ENCODE measurements around the gene DNER.
"Not testable (repeated sequence)": the region's sequence is repeated elsewhere in the genome, so short reads cannot be mapped to it uniquely, and the experiment has no call there.

The DNER gene

DNA sequence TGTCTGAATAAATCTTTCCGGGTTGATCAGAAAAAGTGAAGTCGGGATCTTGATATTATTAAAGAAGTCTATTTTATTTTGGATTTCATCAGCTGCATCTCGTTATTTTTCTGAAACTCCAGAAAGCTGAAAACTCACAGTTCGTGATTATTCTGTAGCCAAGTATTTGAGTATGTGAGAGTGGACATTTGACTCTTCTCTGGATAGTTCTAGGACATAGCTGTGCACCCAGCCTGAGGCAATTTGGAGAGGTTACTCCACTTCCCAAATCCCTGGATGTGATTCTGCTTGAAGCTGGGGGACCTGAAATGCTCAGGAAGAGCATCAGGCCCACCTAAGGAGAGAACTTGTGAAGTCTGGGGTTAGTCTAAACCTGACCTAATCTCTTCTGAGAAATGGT is 325.6 kb downstream of the DNER start:
- DNase-seq = no peak

GRCh38 chr2:229387866-229388265 is 326.5 kb downstream of the DNER start:
- DNase-seq = peak in 2 of 42 donors; percentile 10 to 14
- intact Hi-C loops (cut with DNase I) = no loop called here

More for the DNA sequence above, 325.6 kb downstream of the DNER start:
- intact Hi-C loops (cut with DNase I) = no loop called here

DNA sequence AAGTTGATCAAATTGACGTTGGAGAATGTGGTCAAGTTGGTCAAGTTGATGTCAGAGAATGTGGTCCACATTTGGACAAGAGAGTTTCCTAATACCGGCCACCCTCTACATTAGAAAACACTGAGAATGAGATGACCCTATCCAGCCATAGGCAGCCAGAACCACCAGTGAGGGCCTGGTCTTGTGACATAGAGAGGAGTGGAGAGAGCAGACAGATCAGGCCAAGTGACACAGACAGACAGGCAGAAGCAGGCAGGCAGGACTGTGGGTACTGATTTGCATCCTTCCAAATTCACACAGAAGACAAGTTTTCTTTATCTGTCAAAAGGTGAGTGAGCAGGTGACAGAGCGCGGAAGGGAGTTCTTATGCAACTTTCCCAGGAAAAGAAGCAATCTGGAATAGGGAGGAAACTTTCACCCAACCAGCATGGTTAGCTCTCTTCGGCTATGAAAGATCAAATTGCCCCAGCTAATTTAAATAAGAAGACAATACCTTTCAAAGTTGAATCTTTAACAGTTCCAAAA is 334.2 kb downstream of the DNER start:
- intact Hi-C loops (cut with DNase I) = no loop called here
- DNase-seq = no peak

GRCh38 chr2:229378386-229378785 is 336.0 kb downstream of the DNER start:
- intact Hi-C loops (cut with DNase I) = no loop called here
- DNase-seq = no peak

DNA sequence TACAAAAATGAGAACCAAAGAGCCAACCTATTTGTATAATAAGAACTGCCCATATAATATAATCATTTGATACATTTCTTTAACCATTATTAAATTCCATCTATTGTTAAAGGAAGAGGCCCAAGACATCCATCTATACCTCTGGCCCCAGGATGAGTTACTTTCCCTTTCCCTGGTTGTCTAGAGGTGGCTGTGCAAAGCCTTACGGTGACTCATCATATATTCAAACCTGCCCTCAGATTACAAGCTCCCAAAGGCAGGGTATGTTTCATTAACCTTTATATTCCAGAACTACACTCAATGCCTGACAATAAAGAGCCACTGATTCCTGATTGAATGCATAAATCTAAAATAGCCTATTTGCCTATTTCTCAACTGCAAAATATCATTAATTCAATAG is 337.5 kb downstream of the DNER start:
- DNase-seq = no peak
- intact Hi-C loops (cut with DNase I) = no loop called here

DNA sequence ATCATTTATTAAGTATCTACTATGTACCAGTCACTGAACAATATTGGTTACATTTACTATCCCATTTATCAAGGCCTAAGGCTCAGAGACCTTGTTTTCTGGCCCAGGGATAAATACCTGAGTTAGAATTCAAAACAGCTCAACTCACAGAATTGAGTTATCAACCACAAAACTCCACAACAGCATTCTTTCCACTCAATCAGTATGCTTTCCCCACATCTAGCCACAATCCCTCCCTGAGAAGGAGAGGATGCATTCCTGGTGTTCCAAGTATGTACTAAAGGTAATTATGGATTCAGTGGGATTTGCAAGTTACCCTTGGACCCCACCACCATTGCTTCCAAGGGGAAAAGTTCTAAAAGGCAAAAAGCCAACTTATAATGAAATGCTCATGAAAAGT is 339.1 kb downstream of the DNER start:
- intact Hi-C loops (cut with DNase I) = no loop called here
- DNase-seq = no peak

DNA sequence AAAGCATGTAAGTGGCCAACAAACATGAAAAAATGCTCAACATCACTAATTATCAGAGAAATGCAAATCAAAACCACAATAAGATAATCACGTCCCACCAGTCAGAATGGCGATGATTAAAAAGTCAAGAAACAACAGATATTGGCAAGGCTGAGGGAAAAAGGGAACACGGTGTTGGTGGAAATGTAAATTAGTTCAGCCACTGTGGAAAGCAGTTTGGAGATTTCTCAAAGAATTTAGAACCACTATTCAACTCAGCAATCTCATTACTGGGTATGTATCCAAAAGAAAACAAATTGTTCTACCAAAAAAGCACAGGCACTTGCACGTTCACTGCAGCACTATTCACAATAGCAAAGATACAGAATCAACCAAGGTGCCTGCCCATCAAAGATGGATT is 341.0 kb downstream of the DNER start:
- intact Hi-C loops (cut with DNase I); DNase-seq: not testable (repeated sequence)

DNA sequence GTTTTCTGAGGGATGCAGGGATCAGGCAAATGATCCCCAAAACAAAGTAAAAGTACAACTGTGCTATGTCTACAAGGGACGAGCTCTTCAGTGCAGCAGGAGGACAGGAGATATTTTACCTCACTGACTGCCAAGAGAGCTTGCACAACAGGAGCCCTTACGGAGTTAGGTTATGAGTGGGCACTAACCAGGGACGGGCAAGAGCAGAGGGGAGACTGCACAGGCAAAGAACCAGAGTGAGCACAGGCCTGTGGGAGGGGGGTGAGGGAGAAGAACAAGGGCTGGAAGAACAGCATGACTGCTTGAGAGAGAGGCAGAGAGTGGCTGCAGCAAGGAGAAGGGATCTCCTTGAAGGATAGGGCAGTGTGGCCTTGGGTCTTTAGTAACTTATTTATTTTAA is 342.1 kb downstream of the DNER start:
- intact Hi-C loops (cut with DNase I) = no loop called here
- DNase-seq = no peak

GRCh38 chr2:229371086-229371485 is 343.3 kb downstream of the DNER start:
- DNase-seq = no peak
- intact Hi-C loops (cut with DNase I) = no loop called here

DNA sequence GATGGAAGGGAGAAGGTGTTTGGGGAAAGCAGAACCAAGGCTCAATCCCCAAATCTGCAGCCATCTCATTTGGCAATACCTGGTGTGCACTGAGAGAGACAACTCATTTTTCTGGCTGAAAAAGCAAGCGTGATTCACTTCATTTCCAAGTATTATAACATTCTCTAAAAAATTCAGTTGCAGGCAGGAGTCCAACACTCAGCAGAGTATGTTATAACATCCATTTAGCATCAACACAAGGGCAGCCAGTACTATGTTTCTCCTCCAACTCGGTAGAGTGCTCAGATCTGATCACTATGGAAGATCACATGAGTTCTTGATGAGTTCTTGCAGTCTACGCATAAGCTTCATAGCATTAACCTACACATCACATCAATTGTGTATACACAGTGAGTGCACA is 343.8 kb downstream of the DNER start:
- intact Hi-C loops (cut with DNase I) = no loop called here

GRCh38 chr2:229363185-229363814 is 351.1 kb downstream of the DNER start:
- no peak for DNase-seq
- intact Hi-C loops (cut with DNase I) = no loop called here

More for the DNA sequence above, 343.8 kb downstream of the DNER start:
- DNase-seq = no peak

- intact Hi-C loops (cut with DNase I) = no loop called here
These were observed 363.5 kb downstream of the DNER start for GRCh38 chr2:229350883-229351282.

GRCh38 chr2:229350117-229350805 is 364.1 kb downstream of the DNER start:
- intact Hi-C loops (cut with DNase I) = no loop called here
- DNase-seq = peak in 11 of 42 donors; percentile 12 to 65 (median 34)

More at GRCh38 chr2:229350883-229351282, 363.5 kb downstream of the DNER start:
- DNase-seq = no peak

GRCh38 chr2:229348128-229348527 is 366.2 kb downstream of the DNER start:
- intact Hi-C loops (cut with DNase I) = loop anchor here (10.0 kb wide), 1 partner anchor 237 kb away; no protein-coding TSS in a partner anchor
- no peak for DNase-seq

DNA sequence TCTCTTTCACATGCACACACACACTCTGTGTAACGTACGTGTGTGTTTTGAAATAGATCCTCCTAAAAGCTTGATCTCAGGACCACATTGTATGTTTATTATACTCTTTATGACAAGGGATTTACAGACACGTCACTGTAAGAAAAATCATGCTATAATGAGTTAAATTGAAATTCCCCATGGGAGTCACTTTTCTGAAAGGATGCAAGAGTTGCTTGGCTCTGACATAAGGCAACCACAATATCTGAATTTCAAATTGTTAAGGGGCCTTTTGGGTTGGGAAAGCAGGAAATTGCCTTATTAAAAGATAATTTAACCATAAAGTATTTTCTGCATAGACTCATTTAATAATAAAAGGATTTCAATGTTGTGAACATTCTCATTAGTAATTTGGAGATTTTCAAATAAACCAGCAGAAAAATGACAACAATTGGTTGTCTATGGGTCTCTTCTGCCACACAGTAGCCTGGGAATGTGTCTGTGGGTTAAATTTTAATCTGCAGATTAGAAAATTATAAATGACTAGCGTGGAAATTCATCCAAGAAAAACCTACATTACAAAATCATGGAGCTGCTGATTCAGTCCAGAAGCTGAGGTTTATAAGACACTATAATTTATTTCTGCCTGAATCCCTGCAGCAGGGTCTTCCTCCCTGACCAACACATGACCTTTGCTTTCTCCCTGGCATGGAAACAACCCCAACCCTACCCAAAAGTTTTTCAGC is 367.4 kb downstream of the DNER start:
- intact Hi-C loops (cut with DNase I) = loop anchor here (10.0 kb wide), 1 partner anchor 238 kb away; no protein-coding TSS in a partner anchor
- DNase-seq = no peak

DNA sequence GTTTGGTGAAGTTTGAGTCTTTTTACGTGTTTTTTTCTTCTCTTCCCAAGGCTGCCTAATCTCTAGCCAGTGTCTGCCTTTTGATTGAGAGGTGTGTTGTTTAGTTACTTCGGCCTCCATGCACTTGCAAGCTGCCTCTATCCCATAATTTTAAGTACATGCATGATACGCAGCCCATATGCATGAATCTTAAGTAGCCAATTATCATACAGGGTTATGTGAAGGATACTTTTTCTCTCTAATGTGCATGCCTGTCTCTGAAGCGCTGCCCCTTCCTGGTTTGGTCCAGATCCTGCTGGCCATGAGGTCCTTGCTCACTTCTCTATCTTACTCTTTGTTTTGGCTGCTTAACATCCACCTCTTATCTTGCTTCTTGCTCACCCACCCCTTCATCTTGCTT is 369.4 kb downstream of the DNER start:
- no peak for DNase-seq
- intact Hi-C loops (cut with DNase I) = loop anchor here (10.0 kb wide), 1 partner anchor 240 kb away; no protein-coding TSS in a partner anchor

- peak in 6 of 42 donors; percentile 14 to 41 (median 26) for DNase-seq
- intact Hi-C loops (cut with DNase I) = loop anchor here (10.0 kb wide), 1 partner anchor 241 kb away; no protein-coding TSS in a partner anchor
These were observed 370.2 kb downstream of the DNER start for GRCh38 chr2:229344151-229344551.

DNA sequence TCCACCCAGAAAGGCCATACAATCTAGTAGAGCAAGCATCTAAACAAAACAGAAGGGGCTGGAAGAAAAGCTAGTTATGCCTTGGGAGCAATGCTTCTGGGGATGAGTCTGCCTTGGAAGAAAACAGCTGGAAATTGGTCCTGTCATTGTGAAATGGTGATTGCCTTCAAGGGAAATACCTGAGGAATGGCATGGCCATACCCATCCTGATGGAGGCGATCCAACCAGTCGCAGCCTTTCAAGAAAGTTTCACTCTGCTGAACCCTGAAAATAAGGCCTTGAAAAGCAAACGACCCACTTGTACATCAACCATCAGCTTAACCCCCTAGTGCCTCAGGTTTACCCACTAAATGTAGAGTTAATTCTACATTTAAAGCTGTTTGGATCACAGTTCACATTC is 370.7 kb downstream of the DNER start:
- intact Hi-C loops (cut with DNase I) = loop anchor here (10.0 kb wide), 1 partner anchor 241 kb away; no protein-coding TSS in a partner anchor
- DNase-seq = no peak

- DNase-seq = peak in 40 of 42 donors; percentile 22 to 80 (median 49)
- intact Hi-C loops (cut with DNase I) = loop anchor here (10.0 kb wide), 1 partner anchor 242 kb away; no protein-coding TSS in a partner anchor
These were observed 372.0 kb downstream of the DNER start for GRCh38 chr2:229342376-229342775.
